ENCODE measurements around the gene SUMO2. TPM values are rescaled to one million over a fixed set of nuclear protein-coding genes. Genes with fewer than 3 reads are reported as not detected.
"Not testable (repeated sequence)": the region's sequence is repeated elsewhere in the genome, so short reads cannot be mapped to it uniquely, and the experiment has no call there.

SUMO2 gene
- total RNA-seq, 1 donor from 2014 or later = 62.1 TPM

DNA sequence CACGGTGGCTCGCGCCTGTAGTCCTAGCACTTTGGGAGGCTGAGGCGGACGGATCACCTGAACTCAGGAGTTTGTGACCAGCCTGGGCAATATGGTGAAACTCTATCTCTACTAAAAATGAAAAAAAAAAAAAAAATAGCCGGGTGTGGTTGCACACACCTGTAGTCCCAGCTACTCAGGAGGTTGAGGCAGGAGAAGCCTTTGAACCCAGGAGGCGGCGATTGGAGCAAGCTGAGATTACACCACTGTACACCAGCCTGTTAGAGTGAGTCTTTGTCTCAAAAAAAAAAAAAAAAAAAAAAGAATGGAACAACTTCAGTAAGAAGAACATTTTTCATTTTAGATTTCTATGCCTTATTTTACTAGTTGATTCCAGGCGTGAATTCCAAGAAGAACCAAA lies 25.4 kb upstream of the SUMO2 start:
- Histone ChIP-seq H3K9ac (ENCODE audit: low read depth in 1 of 3, low read length in 3 of 3) (no peak overlapping the region), H3K27me3 (ENCODE audit: control insufficient read depth in 3 of 3, insufficient read depth in 3 of 3, low read length in 3 of 3) (no peaks in the 10 kb centered on the region), H3K4me1 (ENCODE audit: control insufficient read depth in 3 of 3, insufficient read depth in 3 of 3, low read length in 3 of 3) (peaks cover 4 to 14% (median 7%) of the 10 kb centered on the region in 3 donors), H3K36me3 (ENCODE audit: control insufficient read depth in 3 of 3, insufficient read depth in 3 of 3, low read length in 3 of 3) (peaks cover 21 to 36% (median 35%) of the 10 kb centered on the region in 3 donors), H3K4me3 (ENCODE audit: low read length in 3 of 3) (no peak overlapping the region), H3K27ac (ENCODE audit: low read depth, low read length) (no peak overlapping the region), H3K9me3 (ENCODE audit: control insufficient read depth in 3 of 3, low read length in 3 of 3) (no peaks in the 10 kb centered on the region)

DNA sequence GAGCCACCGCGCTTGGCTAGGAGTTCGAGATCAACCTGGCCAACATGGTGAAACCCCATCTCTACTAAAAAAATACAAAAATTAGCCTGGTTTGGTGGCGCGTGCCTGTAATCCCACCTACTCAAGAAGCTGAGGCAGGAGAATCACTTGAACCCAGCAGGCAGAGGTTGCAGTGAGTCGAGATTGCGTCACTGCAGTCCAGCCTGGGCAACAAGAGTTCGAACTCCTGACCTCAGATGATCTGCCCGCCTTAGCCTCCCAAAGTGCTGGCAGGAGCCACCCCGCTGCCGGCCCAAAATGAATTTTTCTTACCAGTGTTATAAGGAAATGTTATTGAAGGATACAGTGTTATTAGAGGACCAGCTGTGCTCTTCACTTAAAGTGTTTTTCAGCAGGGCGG lies 25.0 kb upstream of the SUMO2 start:
- Histone ChIP-seq H3K36me3 (ENCODE audit: control insufficient read depth in 3 of 3, insufficient read depth in 3 of 3, low read length in 3 of 3) (peaks cover 17 to 32% (median 31%) of the 10 kb centered on the region in 3 donors), H3K4me1 (ENCODE audit: control insufficient read depth in 3 of 3, insufficient read depth in 3 of 3, low read length in 3 of 3) (peaks cover 4 to 14% (median 7%) of the 10 kb centered on the region in 3 donors), H3K9me3 (ENCODE audit: control insufficient read depth in 3 of 3, low read length in 3 of 3) (no peaks in the 10 kb centered on the region)

DNA sequence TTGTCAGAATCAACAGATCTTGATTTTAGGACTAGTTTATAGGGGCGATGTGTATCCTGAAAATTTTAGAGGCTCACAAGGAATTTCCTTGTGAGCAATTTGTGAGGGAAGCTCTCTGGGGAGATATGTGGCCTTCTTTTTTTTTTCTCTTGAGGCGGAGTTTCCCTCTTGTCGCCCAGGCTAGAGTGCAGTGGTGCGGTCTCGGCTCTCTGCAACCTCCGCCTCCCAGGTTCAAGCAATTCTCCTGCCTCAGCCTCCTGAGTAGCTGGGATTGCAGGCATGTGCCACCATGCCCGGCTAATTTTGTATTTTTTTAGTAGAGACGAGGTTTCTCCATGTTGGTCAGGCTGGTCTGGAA lies 24.3 kb upstream of the SUMO2 start:
- Histone ChIP-seq H3K4me1 (ENCODE audit: control insufficient read depth in 3 of 3, insufficient read depth in 3 of 3, low read length in 3 of 3) (peaks cover 4 to 14% (median 7%) of the 10 kb centered on the region in 3 donors), H3K9ac (ENCODE audit: low read depth in 1 of 3, low read length in 3 of 3) (peak overlapping the region in 1 of 3 donors; percentile 33), H3K36me3 (ENCODE audit: control insufficient read depth in 3 of 3, insufficient read depth in 3 of 3, low read length in 3 of 3) (peaks cover 11 to 26% (median 25%) of the 10 kb centered on the region in 3 donors)
- not testable (repeated sequence) for H3K4me3 ChIP-seq (ENCODE audit: low read length in 3 of 3); H3K27me3 ChIP-seq (ENCODE audit: control insufficient read depth in 3 of 3, insufficient read depth in 3 of 3, low read length in 3 of 3); H3K27ac ChIP-seq (ENCODE audit: low read depth, low read length); H3K9me3 ChIP-seq (ENCODE audit: control insufficient read depth in 3 of 3, low read length in 3 of 3)

More for the DNA sequence above, 25.0 kb upstream of the SUMO2 start:
- Histone ChIP-seq H3K9ac (ENCODE audit: low read depth in 1 of 3, low read length in 3 of 3) (no peak overlapping the region), H3K27me3 (ENCODE audit: control insufficient read depth in 3 of 3, insufficient read depth in 3 of 3, low read length in 3 of 3) (no peaks in the 10 kb centered on the region), H3K27ac (ENCODE audit: low read depth, low read length) (no peak overlapping the region), H3K4me3 (ENCODE audit: low read length in 3 of 3) (no peak overlapping the region)

DNA sequence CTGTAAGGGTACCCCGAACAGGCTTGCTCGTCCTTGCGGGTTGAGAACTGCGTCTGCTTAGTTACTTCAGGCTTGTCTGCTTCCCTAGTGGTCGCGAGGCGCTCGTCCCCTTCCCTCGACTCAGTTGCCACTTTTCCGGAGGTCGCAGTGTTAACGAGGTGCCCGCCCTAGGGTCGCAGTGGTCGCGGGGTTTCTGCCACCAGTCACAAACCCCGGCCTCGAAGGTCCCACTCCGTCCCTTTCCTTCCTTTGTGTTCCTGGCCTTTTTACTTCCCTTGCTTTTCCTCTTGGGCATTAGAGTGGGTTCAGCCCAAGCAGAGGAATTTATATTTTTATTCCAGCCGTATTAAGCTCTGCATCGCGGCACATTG lies 23.0 kb upstream of the SUMO2 start:
- peaks cover 4 to 14% (median 7%) of the 10 kb centered on the region in 3 donors for H3K4me1 ChIP-seq (ENCODE audit: control insufficient read depth in 3 of 3, insufficient read depth in 3 of 3, low read length in 3 of 3)
- H3K9ac ChIP-seq (ENCODE audit: low read depth in 1 of 3, low read length in 3 of 3) = peak overlapping the region; percentile 98 to 100 (median 99)
- H3K9me3 ChIP-seq (ENCODE audit: control insufficient read depth in 3 of 3, low read length in 3 of 3) = no peaks in the 10 kb centered on the region
- H3K27me3 ChIP-seq (ENCODE audit: control insufficient read depth in 3 of 3, insufficient read depth in 3 of 3, low read length in 3 of 3) = no peaks in the 10 kb centered on the region
- H3K27ac ChIP-seq (ENCODE audit: low read depth, low read length) = peak overlapping the region; percentile 89
- H3K36me3 ChIP-seq (ENCODE audit: control insufficient read depth in 3 of 3, insufficient read depth in 3 of 3, low read length in 3 of 3) = peaks cover 5 to 20% (median 17%) of the 10 kb centered on the region in 3 donors
- peak overlapping the region; percentile 97 to 100 (median 99) for H3K4me3 ChIP-seq (ENCODE audit: low read length in 3 of 3)

DNA sequence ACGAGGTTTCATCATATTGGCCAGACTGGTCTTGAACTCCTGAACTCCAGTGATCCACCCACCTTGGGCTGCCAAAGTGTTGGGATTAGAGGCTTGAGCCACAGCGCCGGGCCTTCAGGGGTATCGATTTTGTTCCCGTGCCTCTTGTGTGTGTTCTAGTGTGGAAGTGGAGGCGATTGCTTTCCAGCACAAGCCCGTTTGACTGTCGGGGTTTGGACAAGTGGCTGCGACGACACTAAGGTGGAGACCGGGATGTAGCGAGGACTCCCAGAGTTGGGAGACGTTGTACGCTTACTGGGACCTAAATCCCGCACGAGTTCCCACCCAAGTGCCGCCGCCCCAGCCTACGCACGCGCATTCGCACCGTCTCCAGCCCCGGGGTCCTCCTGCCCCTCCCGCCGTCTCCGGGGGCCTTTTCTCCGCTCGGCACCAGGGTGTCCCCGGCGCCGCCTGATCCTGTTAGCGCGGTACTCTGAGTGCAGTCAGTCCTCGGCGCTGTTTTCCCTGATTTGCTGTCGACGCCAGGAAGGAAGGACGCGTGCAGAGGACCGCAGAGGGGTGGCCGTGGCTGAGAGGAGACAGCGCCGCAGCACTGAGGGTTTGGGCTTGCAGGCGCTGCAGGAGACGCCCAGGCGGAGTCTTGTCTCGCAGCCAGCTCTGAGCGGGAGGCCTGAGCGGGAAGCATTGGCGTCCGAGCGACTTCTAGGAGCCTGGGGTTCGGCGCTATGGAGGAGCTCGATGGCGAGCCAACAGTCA lies 22.5 kb upstream of the SUMO2 start, which contains the start of gene NUP85:
NUP85 (plus strand) TSS at position 643 of the 756 bp plus-strand sequence; CDS start at position 726, 83 bp downstream.
- Histone ChIP-seq H3K27ac (ENCODE audit: low read depth, low read length) (peak within 1 kb of the TSS; percentile 89), H3K9me3 (ENCODE audit: control insufficient read depth in 3 of 3, low read length in 3 of 3) (no peaks in the 10 kb centered on the region), H3K4me1 (ENCODE audit: control insufficient read depth in 3 of 3, insufficient read depth in 3 of 3, low read length in 3 of 3) (peaks cover 4 to 14% (median 7%) of the 10 kb centered on the region in 3 donors), H3K4me3 (ENCODE audit: low read length in 3 of 3) (peak within 1 kb of the TSS; percentile 97 to 100 (median 99)), H3K27me3 (ENCODE audit: control insufficient read depth in 3 of 3, insufficient read depth in 3 of 3, low read length in 3 of 3) (no peaks in the 10 kb centered on the region), H3K9ac (ENCODE audit: low read depth in 1 of 3, low read length in 3 of 3) (peak within 1 kb of the TSS; percentile 98 to 100 (median 99)), H3K36me3 (ENCODE audit: control insufficient read depth in 3 of 3, insufficient read depth in 3 of 3, low read length in 3 of 3) (peaks cover 4 to 17% (median 14%) of the 10 kb centered on the region in 3 donors)

DNA sequence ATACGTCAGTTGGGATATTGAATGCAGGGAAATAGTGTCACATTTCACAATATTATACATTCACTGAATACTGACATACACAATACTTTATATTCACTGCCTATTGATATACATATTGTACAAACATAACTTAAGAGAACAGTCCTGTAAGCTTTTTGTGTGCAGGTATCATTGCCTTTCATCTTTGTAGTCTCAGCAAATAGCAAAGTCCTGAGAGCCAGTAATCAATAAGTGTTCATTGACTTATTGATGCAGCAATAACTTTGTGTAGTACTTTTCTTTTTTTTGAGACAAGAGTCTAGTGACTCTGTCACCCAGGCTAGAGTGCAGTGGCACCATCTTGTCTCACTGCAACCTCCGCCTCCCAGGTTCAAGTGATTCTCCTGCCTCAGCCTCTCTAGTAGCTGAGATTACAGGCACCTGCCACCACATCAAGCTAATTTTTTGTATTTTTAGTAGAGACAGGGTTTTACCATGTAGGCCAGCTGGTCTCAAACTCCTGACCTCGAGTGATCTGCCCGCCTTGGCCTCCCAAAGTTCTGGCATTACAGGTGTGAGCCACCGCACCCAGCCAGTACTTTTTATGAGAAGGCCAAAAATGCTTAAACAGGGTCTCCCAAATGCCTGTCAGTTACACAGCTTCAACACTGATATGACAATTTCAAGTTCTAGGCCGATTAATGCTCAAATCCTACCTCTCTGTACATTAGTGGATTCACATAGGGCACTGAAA lies 17.3 kb upstream of the SUMO2 start:
- no peaks in the 10 kb centered on the region for H3K36me3 ChIP-seq (ENCODE audit: control insufficient read depth in 3 of 3, insufficient read depth in 3 of 3, low read length in 3 of 3)
- peaks cover 0 to 2% (median 0%) of the 10 kb centered on the region in 3 donors for H3K4me1 ChIP-seq (ENCODE audit: control insufficient read depth in 3 of 3, insufficient read depth in 3 of 3, low read length in 3 of 3)
- no peak overlapping the region for H3K9ac ChIP-seq (ENCODE audit: low read depth in 1 of 3, low read length in 3 of 3)
- H3K4me3 ChIP-seq (ENCODE audit: low read length in 3 of 3) = no peak overlapping the region
- no peak overlapping the region for H3K27ac ChIP-seq (ENCODE audit: low read depth, low read length)
- H3K27me3 ChIP-seq (ENCODE audit: control insufficient read depth in 3 of 3, insufficient read depth in 3 of 3, low read length in 3 of 3) = no peaks in the 10 kb centered on the region
- H3K9me3 ChIP-seq (ENCODE audit: control insufficient read depth in 3 of 3, low read length in 3 of 3) = no peaks in the 10 kb centered on the region

DNA sequence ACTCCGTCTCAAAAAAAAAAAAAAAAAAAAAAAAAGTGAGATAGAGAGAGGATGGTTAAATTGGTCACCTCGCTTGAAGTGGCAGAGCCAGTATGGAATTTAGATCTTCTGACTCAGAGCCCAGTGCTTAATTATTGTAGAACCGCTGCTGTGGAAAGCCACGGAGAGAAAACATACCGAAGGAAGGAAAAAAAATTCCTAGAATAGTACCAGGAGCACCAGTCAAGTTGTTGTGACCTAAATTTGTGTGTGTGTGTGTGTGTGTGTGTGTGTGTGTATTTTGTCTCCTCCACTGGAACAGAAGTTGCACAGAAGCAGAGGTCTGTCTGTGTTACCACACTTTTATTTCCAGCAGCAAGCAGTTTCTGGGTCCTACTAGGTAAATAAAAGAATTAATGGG lies 12.1 kb upstream of the SUMO2 start:
- Histone ChIP-seq H3K9me3 (ENCODE audit: control insufficient read depth in 3 of 3, low read length in 3 of 3) (no peaks in the 10 kb centered on the region), H3K27ac (ENCODE audit: low read depth, low read length) (no peak overlapping the region), H3K9ac (ENCODE audit: low read depth in 1 of 3, low read length in 3 of 3) (no peak overlapping the region), H3K36me3 (ENCODE audit: control insufficient read depth in 3 of 3, insufficient read depth in 3 of 3, low read length in 3 of 3) (no peaks in the 10 kb centered on the region), H3K4me3 (ENCODE audit: low read length in 3 of 3) (no peak overlapping the region), H3K27me3 (ENCODE audit: control insufficient read depth in 3 of 3, insufficient read depth in 3 of 3, low read length in 3 of 3) (no peaks in the 10 kb centered on the region), H3K4me1 (ENCODE audit: control insufficient read depth in 3 of 3, insufficient read depth in 3 of 3, low read length in 3 of 3) (no peaks in the 10 kb centered on the region)

DNA sequence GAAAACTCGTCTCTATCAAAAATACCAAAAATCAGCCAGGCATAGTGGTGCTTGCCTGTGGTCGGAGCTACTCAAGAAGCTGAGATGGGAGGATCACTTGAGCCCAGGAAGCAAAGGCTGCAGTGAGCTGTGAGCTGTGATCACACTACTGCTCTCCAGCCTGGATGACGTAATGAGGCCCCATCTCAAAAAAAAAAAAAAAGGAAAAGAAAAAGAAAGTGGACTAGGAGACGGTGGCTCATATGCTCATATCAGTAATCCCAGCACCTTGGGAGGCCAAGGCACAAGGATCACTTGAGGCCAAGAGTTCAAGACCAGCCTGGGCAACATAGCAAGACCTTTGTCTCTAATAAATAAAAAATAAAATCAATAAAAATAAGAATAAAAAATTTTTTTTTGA lies 8.8 kb upstream of the SUMO2 start:
- H3K27me3 ChIP-seq (ENCODE audit: control insufficient read depth in 3 of 3, insufficient read depth in 3 of 3, low read length in 3 of 3) = no peaks in the 10 kb centered on the region
- no peaks in the 10 kb centered on the region for H3K9me3 ChIP-seq (ENCODE audit: control insufficient read depth in 3 of 3, low read length in 3 of 3)
- H3K4me1 ChIP-seq (ENCODE audit: control insufficient read depth in 3 of 3, insufficient read depth in 3 of 3, low read length in 3 of 3) = no peaks in the 10 kb centered on the region
- no peak overlapping the region for H3K27ac ChIP-seq (ENCODE audit: low read depth, low read length)
- no peak overlapping the region for H3K4me3 ChIP-seq (ENCODE audit: low read length in 3 of 3)
- H3K9ac ChIP-seq (ENCODE audit: low read depth in 1 of 3, low read length in 3 of 3) = no peak overlapping the region
- H3K36me3 ChIP-seq (ENCODE audit: control insufficient read depth in 3 of 3, insufficient read depth in 3 of 3, low read length in 3 of 3) = no peaks in the 10 kb centered on the region

DNA sequence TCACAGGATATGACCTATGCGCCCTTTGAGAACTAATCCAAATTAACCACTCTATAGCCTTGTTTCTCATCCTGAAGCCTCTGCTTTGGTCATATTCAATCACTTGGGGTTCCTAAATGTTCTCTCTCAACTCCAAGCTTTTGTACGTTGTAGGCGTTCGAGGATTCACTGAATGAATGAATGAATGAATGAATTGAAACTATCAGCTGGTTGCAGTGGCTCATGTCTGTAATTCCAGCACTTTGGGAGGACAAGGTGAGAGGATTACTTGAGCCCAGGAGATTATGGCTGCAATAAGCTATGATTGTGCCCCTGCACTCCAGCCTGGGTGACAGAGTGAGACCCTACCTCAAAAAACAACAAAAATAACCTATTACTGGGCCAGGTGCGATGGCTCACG lies 5.9 kb upstream of the SUMO2 start:
- Histone ChIP-seq H3K4me3 (ENCODE audit: low read length in 3 of 3) (no peak overlapping the region), H3K27me3 (ENCODE audit: control insufficient read depth in 3 of 3, insufficient read depth in 3 of 3, low read length in 3 of 3) (no peaks in the 10 kb centered on the region), H3K27ac (ENCODE audit: low read depth, low read length) (no peak overlapping the region), H3K36me3 (ENCODE audit: control insufficient read depth in 3 of 3, insufficient read depth in 3 of 3, low read length in 3 of 3) (no peaks in the 10 kb centered on the region), H3K4me1 (ENCODE audit: control insufficient read depth in 3 of 3, insufficient read depth in 3 of 3, low read length in 3 of 3) (peaks cover 0 to under 1% (median 0%) of the 10 kb centered on the region in 3 donors), H3K9me3 (ENCODE audit: control insufficient read depth in 3 of 3, low read length in 3 of 3) (no peaks in the 10 kb centered on the region), H3K9ac (ENCODE audit: low read depth in 1 of 3, low read length in 3 of 3) (no peak overlapping the region)

Data from skeletal muscle tissue (tissue), 4 donors.